NK-92 treated with Interleukin-12 subunit alpha and Interleukin-12 subunit beta, amount 100 ng/mL, for 24 hours (cell line): ENCODE data around the gene LRRIQ4.
A peak's percentile ranks its signal among the peaks of the same experiment; 100 is the strongest.

Experiments used
- DNase-seq: peaks from one replicate; lab custom pipeline; 2025; lab: John Stamatoyannopoulos, UW

The LRRIQ4 gene

GRCh38 chr3:169809230-169809795, 3.4 kb upstream of the LRRIQ4 start:
- DNase-seq: no peak

GRCh38 chr3:169811631-169812331, 889 bp upstream of the LRRIQ4 start:
- DNase-seq: peak; percentile 43

GRCh38 chr3:169813278-169813677, 608 bp downstream of the LRRIQ4 start:
- DNase-seq: no peak

- DNase-seq: peak; percentile 44
These were observed 1.3 kb downstream of the LRRIQ4 start for GRCh38 chr3:169813757-169814517.

- DNase-seq: no peak
These were observed 3.0 kb downstream of the LRRIQ4 start for GRCh38 chr3:169815590-169816150.

- DNase-seq: no peak
These were observed 5.6 kb downstream of the LRRIQ4 start for GRCh38 chr3:169818316-169818715.

- DNase-seq: no peak
These were observed 9.4 kb downstream of the LRRIQ4 start for GRCh38 chr3:169822091-169822490.

- DNase-seq: no peak
These were observed 9.9 kb downstream of the LRRIQ4 start for GRCh38 chr3:169822540-169822939.

- no peak for DNase-seq
These were observed 10.3 kb downstream of the LRRIQ4 start for GRCh38 chr3:169822983-169823382.

GRCh38 chr3:169825316-169825715, 12.6 kb downstream of the LRRIQ4 start:
- DNase-seq: no peak

GRCh38 chr3:169827712-169828111, 15.0 kb downstream of the LRRIQ4 start:
- DNase-seq: no peak

GRCh38 chr3:169835533-169835932, 22.9 kb downstream of the LRRIQ4 start:
- no peak for DNase-seq

- DNase-seq: no peak
These were observed 23.6 kb downstream of the LRRIQ4 start for GRCh38 chr3:169836078-169836941.

GRCh38 chr3:169836942-169837275, 24.2 kb downstream of the LRRIQ4 start:
- DNase-seq: no peak

- no peak for DNase-seq
These were observed 25.9 kb downstream of the LRRIQ4 start for GRCh38 chr3:169838511-169839030.

GRCh38 chr3:169841171-169841570, 28.5 kb downstream of the LRRIQ4 start:
- no peak for DNase-seq

GRCh38 chr3:169842960-169843359, 30.3 kb downstream of the LRRIQ4 start:
- DNase-seq: no peak

- no peak for DNase-seq
These were observed 34.0 kb downstream of the LRRIQ4 start for GRCh38 chr3:169846458-169847193.

- no peak for DNase-seq
These were observed 35.2 kb downstream of the LRRIQ4 start for GRCh38 chr3:169847896-169848295.

GRCh38 chr3:169848741-169849140, 36.1 kb downstream of the LRRIQ4 start:
- no peak for DNase-seq

- DNase-seq: no peak
These were observed 37.9 kb downstream of the LRRIQ4 start for GRCh38 chr3:169850618-169851017.
